Measurements from ENCODE around the gene FBN3.

Gene FBN3

DNA sequence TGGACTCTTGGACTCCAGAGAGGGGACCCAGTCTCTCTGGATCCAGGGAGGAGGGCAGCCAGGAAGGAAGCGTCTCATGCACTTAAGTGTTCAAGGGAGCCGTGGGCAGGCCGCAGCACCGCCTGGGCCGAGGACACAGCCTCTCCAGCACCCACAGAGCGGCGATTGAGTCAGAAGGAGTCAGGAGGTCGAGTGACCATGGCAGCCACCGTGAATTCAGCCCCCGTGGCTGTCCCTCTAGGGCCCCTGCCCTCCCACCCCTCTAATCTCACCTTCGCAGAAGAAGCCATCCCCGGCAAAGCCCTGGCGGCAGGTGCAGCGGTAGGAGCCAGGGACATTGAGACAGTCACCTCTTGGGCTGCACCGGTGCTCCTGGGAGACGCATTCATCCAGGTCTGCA is 38.0 kb downstream of the FBN3 start:
- TF ChIP-seq, protein P1, sequence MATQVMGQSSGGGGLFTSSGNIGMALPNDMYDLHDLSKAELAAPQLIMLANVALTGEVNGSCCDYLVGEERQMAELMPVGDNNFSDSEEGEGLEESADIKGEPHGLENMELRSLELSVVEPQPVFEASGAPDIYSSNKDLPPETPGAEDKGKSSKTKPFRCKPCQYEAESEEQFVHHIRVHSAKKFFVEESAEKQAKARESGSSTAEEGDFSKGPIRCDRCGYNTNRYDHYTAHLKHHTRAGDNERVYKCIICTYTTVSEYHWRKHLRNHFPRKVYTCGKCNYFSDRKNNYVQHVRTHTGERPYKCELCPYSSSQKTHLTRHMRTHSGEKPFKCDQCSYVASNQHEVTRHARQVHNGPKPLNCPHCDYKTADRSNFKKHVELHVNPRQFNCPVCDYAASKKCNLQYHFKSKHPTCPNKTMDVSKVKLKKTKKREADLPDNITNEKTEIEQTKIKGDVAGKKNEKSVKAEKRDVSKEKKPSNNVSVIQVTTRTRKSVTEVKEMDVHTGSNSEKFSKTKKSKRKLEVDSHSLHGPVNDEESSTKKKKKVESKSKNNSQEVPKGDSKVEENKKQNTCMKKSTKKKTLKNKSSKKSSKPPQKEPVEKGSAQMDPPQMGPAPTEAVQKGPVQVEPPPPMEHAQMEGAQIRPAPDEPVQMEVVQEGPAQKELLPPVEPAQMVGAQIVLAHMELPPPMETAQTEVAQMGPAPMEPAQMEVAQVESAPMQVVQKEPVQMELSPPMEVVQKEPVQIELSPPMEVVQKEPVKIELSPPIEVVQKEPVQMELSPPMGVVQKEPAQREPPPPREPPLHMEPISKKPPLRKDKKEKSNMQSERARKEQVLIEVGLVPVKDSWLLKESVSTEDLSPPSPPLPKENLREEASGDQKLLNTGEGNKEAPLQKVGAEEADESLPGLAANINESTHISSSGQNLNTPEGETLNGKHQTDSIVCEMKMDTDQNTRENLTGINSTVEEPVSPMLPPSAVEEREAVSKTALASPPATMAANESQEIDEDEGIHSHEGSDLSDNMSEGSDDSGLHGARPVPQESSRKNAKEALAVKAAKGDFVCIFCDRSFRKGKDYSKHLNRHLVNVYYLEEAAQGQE (IDR thresholded peaks at IDR 0.05; ENCODE audit: insufficient replicate concordance, low read depth): no peak
- TF ChIP-seq POLR2AphosphoS5 (IDR thresholded peaks at IDR 0.05; ENCODE audit: low read depth) (no peak), SPI1 (IDR thresholded peaks at IDR 0.05; ENCODE audit: borderline replicate concordance, low read depth) (no peak), GABPA (IDR thresholded peaks at IDR 0.05; ENCODE audit: low read depth) (no peak)
- TF ChIP-seq, protein P2, sequence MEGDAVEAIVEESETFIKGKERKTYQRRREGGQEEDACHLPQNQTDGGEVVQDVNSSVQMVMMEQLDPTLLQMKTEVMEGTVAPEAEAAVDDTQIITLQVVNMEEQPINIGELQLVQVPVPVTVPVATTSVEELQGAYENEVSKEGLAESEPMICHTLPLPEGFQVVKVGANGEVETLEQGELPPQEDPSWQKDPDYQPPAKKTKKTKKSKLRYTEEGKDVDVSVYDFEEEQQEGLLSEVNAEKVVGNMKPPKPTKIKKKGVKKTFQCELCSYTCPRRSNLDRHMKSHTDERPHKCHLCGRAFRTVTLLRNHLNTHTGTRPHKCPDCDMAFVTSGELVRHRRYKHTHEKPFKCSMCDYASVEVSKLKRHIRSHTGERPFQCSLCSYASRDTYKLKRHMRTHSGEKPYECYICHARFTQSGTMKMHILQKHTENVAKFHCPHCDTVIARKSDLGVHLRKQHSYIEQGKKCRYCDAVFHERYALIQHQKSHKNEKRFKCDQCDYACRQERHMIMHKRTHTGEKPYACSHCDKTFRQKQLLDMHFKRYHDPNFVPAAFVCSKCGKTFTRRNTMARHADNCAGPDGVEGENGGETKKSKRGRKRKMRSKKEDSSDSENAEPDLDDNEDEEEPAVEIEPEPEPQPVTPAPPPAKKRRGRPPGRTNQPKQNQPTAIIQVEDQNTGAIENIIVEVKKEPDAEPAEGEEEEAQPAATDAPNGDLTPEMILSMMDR (IDR thresholded peaks at IDR 0.05; ENCODE audit: insufficient read depth, low read length): no peak

DNA sequence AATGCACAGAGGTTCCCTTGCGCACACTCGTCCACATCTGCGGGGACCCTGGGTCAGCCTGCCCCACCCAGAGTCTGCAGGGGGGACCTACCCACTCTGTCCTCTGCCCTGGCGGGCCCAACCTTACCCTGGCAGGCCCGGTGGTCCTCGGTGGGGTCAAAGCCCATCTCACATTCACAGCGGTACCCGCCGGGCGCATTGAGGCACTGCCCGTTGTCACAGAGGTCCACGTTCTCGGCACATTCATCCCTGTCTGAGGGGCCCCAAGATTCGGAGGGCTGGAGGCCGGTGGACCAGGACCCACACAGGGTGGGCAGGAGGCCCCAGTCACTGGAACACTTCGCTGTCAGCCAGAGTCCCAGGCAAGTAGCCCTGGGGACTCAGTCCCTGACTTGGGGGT is 38.5 kb downstream of the FBN3 start:
- peaks cover 4% of the 10 kb centered on the region for H3K27me3 ChIP-seq (ENCODE audit: insufficient read depth, poor library complexity, severe bottlenecking)
- DNase-seq (ENCODE audit: low read depth in 1 of 2, low spot score in 1 of 2): no peak
- TF ChIP-seq POLR2AphosphoS5 (IDR thresholded peaks at IDR 0.05; ENCODE audit: low read depth) (no peak), GABPA (IDR thresholded peaks at IDR 0.05; ENCODE audit: low read depth) (no peak), SPI1 (IDR thresholded peaks at IDR 0.05; ENCODE audit: borderline replicate concordance, low read depth) (no peak)
- TF ChIP-seq, protein P2 (IDR thresholded peaks at IDR 0.05; ENCODE audit: insufficient read depth, low read length): no peak
- TF ChIP-seq, protein P1 (IDR thresholded peaks at IDR 0.05; ENCODE audit: insufficient replicate concordance, low read depth): no peak
- no peak overlapping the region for H3K4me3 ChIP-seq (replicated peaks; ENCODE audit: insufficient read depth, low read length)
- H3K27ac ChIP-seq (replicated peaks): no peak overlapping the region

More for the DNA sequence above, 38.0 kb downstream of the FBN3 start:
- peaks cover 4% of the 10 kb centered on the region for H3K27me3 ChIP-seq (ENCODE audit: insufficient read depth, poor library complexity, severe bottlenecking)
- no peak overlapping the region for H3K27ac ChIP-seq (replicated peaks)
- DNase-seq (ENCODE audit: low read depth in 1 of 2, low spot score in 1 of 2): no peak
- H3K4me3 ChIP-seq (replicated peaks; ENCODE audit: insufficient read depth, low read length): no peak overlapping the region

DNA sequence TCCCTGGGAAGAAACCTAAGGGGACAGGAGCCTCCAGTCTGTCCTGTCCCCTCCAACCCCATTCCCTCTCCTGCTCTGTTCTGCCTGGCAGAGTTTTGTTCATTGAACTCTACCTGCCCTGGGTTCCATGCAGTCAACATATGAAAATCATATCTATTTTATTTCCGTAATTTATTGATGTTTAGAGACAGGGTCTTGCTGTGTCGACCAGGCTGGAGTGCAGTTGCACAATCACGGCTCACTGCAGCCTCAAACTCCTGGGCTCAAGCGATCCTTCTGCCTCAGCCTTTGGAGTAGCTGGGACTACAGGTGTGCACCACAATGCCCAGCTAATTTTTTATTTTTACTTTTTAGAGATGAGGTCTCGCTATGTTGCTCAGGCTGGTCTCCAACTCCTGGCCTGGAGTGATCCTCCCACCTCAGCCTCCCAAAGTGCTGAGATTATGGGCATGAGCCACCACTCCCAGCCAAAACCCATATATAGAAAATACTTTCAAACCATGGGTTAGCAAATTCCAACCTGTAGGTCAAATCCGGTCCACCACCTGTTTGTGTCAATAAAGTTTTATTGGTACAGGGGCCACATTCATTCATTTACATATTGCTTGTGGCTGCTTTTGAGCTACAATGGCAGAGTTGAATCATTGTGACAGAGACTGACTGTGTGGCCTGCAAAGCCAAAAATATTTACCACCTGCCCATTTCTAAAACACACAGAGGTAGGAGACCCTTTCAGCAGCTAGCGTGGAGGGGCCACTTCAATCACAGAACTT is 39.3 kb downstream of the FBN3 start:
- no peak overlapping the region for H3K4me3 ChIP-seq (replicated peaks; ENCODE audit: insufficient read depth, low read length)
- TF ChIP-seq, protein P1 (IDR thresholded peaks at IDR 0.05; ENCODE audit: insufficient replicate concordance, low read depth): no peak
- TF ChIP-seq, protein P2 (IDR thresholded peaks at IDR 0.05; ENCODE audit: insufficient read depth, low read length): no peak
- no peak for TF ChIP-seq GABPA (IDR thresholded peaks at IDR 0.05; ENCODE audit: low read depth)
- TF ChIP-seq POLR2AphosphoS5 (IDR thresholded peaks at IDR 0.05; ENCODE audit: low read depth): no peak
- TF ChIP-seq SPI1 (IDR thresholded peaks at IDR 0.05; ENCODE audit: borderline replicate concordance, low read depth): no peak
- no peak for DNase-seq (ENCODE audit: low read depth in 1 of 2, low spot score in 1 of 2)
- H3K27ac ChIP-seq (replicated peaks): no peak overlapping the region
- H3K27me3 ChIP-seq (ENCODE audit: insufficient read depth, poor library complexity, severe bottlenecking): peaks cover 4% of the 10 kb centered on the region
